ENCODE data around the gene FOXP1. TPM values are rescaled to one million over a fixed set of nuclear protein-coding genes. Genes with fewer than 3 reads are reported as not detected.

The FOXP1 gene
- total RNA-seq, 4 donors from 2014 or later, result 13.2 to 46.6 (median 29.2) TPM

- Histone ChIP-seq H3K27ac (no peak overlapping the region), H3K27me3 (no peaks in the 10 kb centered on the region), H3K36me3 (no peaks in the 10 kb centered on the region), H3K4me3 (no peak overlapping the region), H3K9me3 (no peaks in the 10 kb centered on the region), H3K4me1 (peaks cover 8 to 10% of the 10 kb centered on the region in 2 donors)
- no peak for TF ChIP-seq POLR2A (IDR thresholded peaks at IDR 0.05)
- no peak for TF ChIP-seq CTCF (IDR thresholded peaks at IDR 0.05 in 4 of 5, conservative IDR thresholded peaks at IDR 0.05 in 1 of 5)
- intact Hi-C loops (cut with DNase I; ENCODE audit: low total_unique reads), result no loop called here
- DNase-seq (no peak), ATAC-seq (no peak)
- in situ Hi-C loops (cut with MboI; ENCODE audit: low sequenced_read_pairs in 4 of 4), result no loop called here
Observed at GRCh38 chr3:71102111-71102983, 481.2 kb downstream of the FOXP1 start.

GRCh38 chr3:71101626-71102025, 481.9 kb downstream of the FOXP1 start:
- no peaks in the 10 kb centered on the region for H3K36me3 ChIP-seq
- no peak overlapping the region for H3K27ac ChIP-seq
- intact Hi-C loops (cut with DNase I; ENCODE audit: low total_unique reads), result no loop called here
- H3K27me3 ChIP-seq, result no peaks in the 10 kb centered on the region
- TF ChIP-seq CTCF (IDR thresholded peaks at IDR 0.05 in 4 of 5, conservative IDR thresholded peaks at IDR 0.05 in 1 of 5) (no peak), POLR2A (IDR thresholded peaks at IDR 0.05) (no peak)
- in situ Hi-C loops (cut with MboI; ENCODE audit: low sequenced_read_pairs in 4 of 4), result no loop called here
- no peak overlapping the region for H3K4me3 ChIP-seq
- ATAC-seq, result no peak
- DNase-seq, result no peak
- peaks cover 8 to 10% of the 10 kb centered on the region in 2 donors for H3K4me1 ChIP-seq
- H3K9me3 ChIP-seq, result no peaks in the 10 kb centered on the region

- DNase-seq (no peak), ATAC-seq (no peak)
- intact Hi-C loops (cut with DNase I; ENCODE audit: low total_unique reads) (no loop called here), in situ Hi-C loops (cut with MboI; ENCODE audit: low sequenced_read_pairs in 4 of 4) (no loop called here)
- no peak overlapping the region for H3K4me3 ChIP-seq
- no peak overlapping the region for H3K27ac ChIP-seq
- peaks cover 8 to 10% of the 10 kb centered on the region in 2 donors for H3K4me1 ChIP-seq
- TF ChIP-seq CTCF (IDR thresholded peaks at IDR 0.05 in 4 of 5, conservative IDR thresholded peaks at IDR 0.05 in 1 of 5) (no peak), POLR2A (IDR thresholded peaks at IDR 0.05) (no peak)
- no peaks in the 10 kb centered on the region for H3K36me3 ChIP-seq
- no peaks in the 10 kb centered on the region for H3K9me3 ChIP-seq
- no peaks in the 10 kb centered on the region for H3K27me3 ChIP-seq
Observed at GRCh38 chr3:71101014-71101413, 482.5 kb downstream of the FOXP1 start.

- no peaks in the 10 kb centered on the region for H3K36me3 ChIP-seq
- TF ChIP-seq CTCF (IDR thresholded peaks at IDR 0.05 in 4 of 5, conservative IDR thresholded peaks at IDR 0.05 in 1 of 5) (no peak), POLR2A (IDR thresholded peaks at IDR 0.05) (no peak)
- H3K4me3 ChIP-seq, result no peak overlapping the region
- H3K27ac ChIP-seq, result no peak overlapping the region
- peaks cover 8 to 10% of the 10 kb centered on the region in 2 donors for H3K4me1 ChIP-seq
- intact Hi-C loops (cut with DNase I; ENCODE audit: low total_unique reads), result no loop called here
- H3K27me3 ChIP-seq, result no peaks in the 10 kb centered on the region
- in situ Hi-C loops (cut with MboI; ENCODE audit: low sequenced_read_pairs in 4 of 4), result loop anchor here in 1 of 4 donors (25.0 kb wide), 1 partner anchor 563 kb away; no protein-coding TSS in a partner anchor
- no peaks in the 10 kb centered on the region for H3K9me3 ChIP-seq
- DNase-seq, result no peak
- ATAC-seq, result no peak
Observed at GRCh38 chr3:71099997-71100719, 483.4 kb downstream of the FOXP1 start.
